Activated CD4-positive, alpha-beta T cell treated with anti-CD3 and anti-CD28 coated beads, Interleukin-2, amount 10 ng/mL, durations not matched to agents 24 days and 14 days (primary cell): ENCODE measurements around the gene PABPC1L. TPM values are rescaled to one million over a fixed set of nuclear protein-coding genes. Genes with fewer than 3 reads are reported as not detected.

Experiments used
- DNase-seq: peaks from one replicate; pipeline ENCODE4 v3.0.0; 2022
- H3K27ac Mint-ChIP-seq: one replicate; pipeline ENCODE4 v1.8.0; 2022; ENCODE audit warnings: mild to moderate bottlenecking, mixed read lengths
- H3K27me3 Mint-ChIP-seq: one replicate; pipeline ENCODE4 v1.8.0; 2022; ENCODE audit warnings: mixed read lengths
- H3K36me3 Mint-ChIP-seq: one replicate; pipeline ENCODE4 v1.8.0; 2022; ENCODE audit warnings: low read depth, mild to moderate bottlenecking, mixed read lengths
- H3K4me1 Mint-ChIP-seq: one replicate; pipeline ENCODE4 v1.8.0; 2021; ENCODE audit warnings: mixed read lengths
- H3K4me3 Mint-ChIP-seq: one replicate; pipeline ENCODE4 v1.8.0; 2022; ENCODE audit warnings: mild to moderate bottlenecking, moderate library complexity, mixed read lengths
- H3K9me3 Mint-ChIP-seq: one replicate; pipeline ENCODE4 v1.8.0; 2021; ENCODE audit warnings: mixed read lengths
- intact Hi-C: fragments of 100-400 bp; cut with micrococcal nuclease; formaldehyde crosslinking; loops from one replicate; pipeline ENCODE4 v1.15.1; 2023
- total RNA-seq: library from RNA; stranded (reverse); gene quantifications from 2 replicates; pipeline ENCODE4 v1.2.3, GENCODE V29; 2022

Gene PABPC1L
- total RNA-seq, 1 donor from 2014 or later, result 103 TPM

GRCh38 chr20:44886828-44887227 is 23.0 kb upstream of the PABPC1L start:
- no peaks in the 10 kb centered on the region for H3K9me3 Mint-ChIP-seq
- H3K4me3 Mint-ChIP-seq, result peak overlapping the region; percentile 97
- peaks cover 54% of the 10 kb centered on the region for H3K4me1 Mint-ChIP-seq
- no peak for DNase-seq
- H3K27ac Mint-ChIP-seq, result peak overlapping the region; percentile 94
- intact Hi-C loops, result loop anchor here (1.0 to 10.0 kb wide), 4 partner anchors 23 to 362 kb away; partner anchors contain the start of genes KCNK15, PABPC1L, SERINC3 and STK4
- H3K27me3 Mint-ChIP-seq, result no peaks in the 10 kb centered on the region
- peaks cover 25% of the 10 kb centered on the region for H3K36me3 Mint-ChIP-seq

- Mint-ChIP-seq H3K27me3 (no peaks in the 10 kb centered on the region), H3K4me3 (peak overlapping the region; percentile 97), H3K27ac (no peak overlapping the region), H3K36me3 (peaks cover 30% of the 10 kb centered on the region), H3K4me1 (peaks cover 59% of the 10 kb centered on the region), H3K9me3 (no peaks in the 10 kb centered on the region)
- DNase-seq, result no peak
- intact Hi-C loops, result loop anchor here (5.0 to 10.0 kb wide), 3 partner anchors 80 to 363 kb away; partner anchors contain the start of genes KCNK15, SERINC3 and STK4
Observed at GRCh38 chr20:44887466-44887865, 22.4 kb upstream of the PABPC1L start.

GRCh38 chr20:44888226-44889103 is 21.4 kb upstream of the PABPC1L start:
- Mint-ChIP-seq H3K4me3 (peak overlapping the region; percentile 97), H3K27ac (no peak overlapping the region), H3K36me3 (peaks cover 32% of the 10 kb centered on the region), H3K27me3 (no peaks in the 10 kb centered on the region), H3K4me1 (peaks cover 59% of the 10 kb centered on the region), H3K9me3 (no peaks in the 10 kb centered on the region)
- no peak for DNase-seq
- intact Hi-C loops, result loop anchor here (5.0 to 10.0 kb wide), 3 partner anchors 79 to 364 kb away; partner anchors contain the start of genes KCNK15, SERINC3 and STK4

- Mint-ChIP-seq H3K36me3 (peaks cover 44% of the 10 kb centered on the region), H3K4me1 (peaks cover 68% of the 10 kb centered on the region), H3K27ac (no peak overlapping the region), H3K27me3 (no peaks in the 10 kb centered on the region), H3K9me3 (no peaks in the 10 kb centered on the region), H3K4me3 (peak overlapping the region; percentile 34)
- intact Hi-C loops, result no loop called here
- DNase-seq, result no peak
Observed at GRCh38 chr20:44891826-44892225, 18.0 kb upstream of the PABPC1L start.

GRCh38 chr20:44894959-44895358 is 14.9 kb upstream of the PABPC1L start:
- Mint-ChIP-seq H3K4me3 (no peak overlapping the region), H3K27me3 (no peaks in the 10 kb centered on the region), H3K36me3 (peaks cover 38% of the 10 kb centered on the region), H3K4me1 (peaks cover 57% of the 10 kb centered on the region), H3K9me3 (no peaks in the 10 kb centered on the region), H3K27ac (peak overlapping the region; percentile 7)
- intact Hi-C loops, result no loop called here
- DNase-seq, result no peak

- Mint-ChIP-seq H3K27ac (peak overlapping the region; percentile 10), H3K36me3 (peaks cover 43% of the 10 kb centered on the region)
Observed at GRCh38 chr20:44896583-44896982, 13.3 kb upstream of the PABPC1L start.

GRCh38 chr20:44897133-44897532 is 12.7 kb upstream of the PABPC1L start:
- Mint-ChIP-seq H3K27me3 (no peaks in the 10 kb centered on the region), H3K27ac (peak overlapping the region; percentile 10), H3K4me1 (peaks cover 59% of the 10 kb centered on the region), H3K36me3 (peaks cover 38% of the 10 kb centered on the region), H3K4me3 (no peak overlapping the region), H3K9me3 (no peaks in the 10 kb centered on the region)
- no peak for DNase-seq
- intact Hi-C loops, result no loop called here

More at GRCh38 chr20:44896583-44896982, 13.3 kb upstream of the PABPC1L start:
- DNase-seq, result no peak
- intact Hi-C loops, result no loop called here
- Mint-ChIP-seq H3K9me3 (no peaks in the 10 kb centered on the region), H3K4me1 (peaks cover 64% of the 10 kb centered on the region), H3K27me3 (no peaks in the 10 kb centered on the region), H3K4me3 (peak overlapping the region; percentile 2)

GRCh38 chr20:44900231-44900854 is 9.5 kb upstream of the PABPC1L start:
- Mint-ChIP-seq H3K4me1 (peaks cover 43% of the 10 kb centered on the region), H3K27ac (peak overlapping the region; percentile 89), H3K27me3 (no peaks in the 10 kb centered on the region), H3K4me3 (peak overlapping the region; percentile 64), H3K9me3 (no peaks in the 10 kb centered on the region), H3K36me3 (peaks cover 51% of the 10 kb centered on the region)
- intact Hi-C loops, result no loop called here
- no peak for DNase-seq

GRCh38 chr20:44901974-44902373 is 7.9 kb upstream of the PABPC1L start:
- H3K9me3 Mint-ChIP-seq, result no peaks in the 10 kb centered on the region
- no peaks in the 10 kb centered on the region for H3K27me3 Mint-ChIP-seq
- peaks cover 30% of the 10 kb centered on the region for H3K4me1 Mint-ChIP-seq
- DNase-seq, result no peak
- peaks cover 59% of the 10 kb centered on the region for H3K36me3 Mint-ChIP-seq
- no peak overlapping the region for H3K4me3 Mint-ChIP-seq
- intact Hi-C loops, result no loop called here
- H3K27ac Mint-ChIP-seq, result peak overlapping the region; percentile 0

GRCh38 chr20:44904377-44904776 is 5.5 kb upstream of the PABPC1L start:
- intact Hi-C loops, result no loop called here

GRCh38 chr20:44908987-44909871 is 631 bp upstream of the PABPC1L start:
- peak overlapping the region; percentile 72 for H3K27ac Mint-ChIP-seq
- H3K36me3 Mint-ChIP-seq, result peaks cover 56% of the 10 kb centered on the region
- intact Hi-C loops, result no loop called here
- no peak for DNase-seq
- peaks cover 27% of the 10 kb centered on the region for H3K4me1 Mint-ChIP-seq
- H3K27me3 Mint-ChIP-seq, result no peaks in the 10 kb centered on the region
- peak overlapping the region; percentile 91 for H3K4me3 Mint-ChIP-seq
- no peaks in the 10 kb centered on the region for H3K9me3 Mint-ChIP-seq

More at GRCh38 chr20:44904377-44904776, 5.5 kb upstream of the PABPC1L start:
- Mint-ChIP-seq H3K27ac (no peak overlapping the region), H3K36me3 (peaks cover 69% of the 10 kb centered on the region), H3K9me3 (no peaks in the 10 kb centered on the region), H3K4me3 (no peak overlapping the region), H3K27me3 (no peaks in the 10 kb centered on the region), H3K4me1 (peaks cover 23% of the 10 kb centered on the region)
- DNase-seq, result no peak

- H3K4me3 Mint-ChIP-seq, result peak overlapping the region; percentile 91
Observed at GRCh38 chr20:44910690-44911262, 916 bp downstream of the PABPC1L start.

More at GRCh38 chr20:44910690-44911262, 916 bp downstream of the PABPC1L start:
- Mint-ChIP-seq H3K27me3 (no peaks in the 10 kb centered on the region), H3K36me3 (peaks cover 50% of the 10 kb centered on the region), H3K27ac (peak overlapping the region; percentile 82), H3K4me1 (peaks cover 37% of the 10 kb centered on the region), H3K9me3 (no peaks in the 10 kb centered on the region)
- intact Hi-C loops, result loop anchor here (1.0 to 2.0 kb wide), 2 partner anchors 24 to 56 kb away; partner anchors contain the start of gene STK4
- no peak for DNase-seq
